IPS-20b (cell line): ENCODE measurements around the gene PSMG2.
A peak's percentile ranks its signal among the peaks of the same experiment; 100 is the strongest.

Experiments
- H3K27ac ChIP-seq: one replicate; pipeline ENCODE4 v1.5.1; 2013; ENCODE audit warnings: low read length
- H3K27me3 ChIP-seq: 2 replicates; pipeline ENCODE4 v1.6.1; 2013; ENCODE audit warnings: mild to moderate bottlenecking, low read length, inconsistent platforms; ENCODE audit not compliant: insufficient read depth
- H3K36me3 ChIP-seq: 2 replicates; pipeline ENCODE4 v1.6.1; 2013; ENCODE audit warnings: low read depth, mild to moderate bottlenecking, inconsistent platforms, low read length, moderate library complexity; ENCODE audit not compliant: insufficient read depth
- H3K4me1 ChIP-seq: 2 replicates; pipeline ENCODE4 v1.6.1; 2013; ENCODE audit warnings: mild to moderate bottlenecking, control low read depth, inconsistent platforms, low read length, moderate library complexity; ENCODE audit not compliant: insufficient read depth
- H3K4me3 ChIP-seq: 2 replicates; pipeline ENCODE4 v1.5.1; 2013; ENCODE audit warnings: mild to moderate bottlenecking, low read length, inconsistent platforms
- H3K9ac ChIP-seq: 2 replicates; pipeline ENCODE4 v1.6.1; 2013; ENCODE audit warnings: low read depth, mild to moderate bottlenecking, inconsistent platforms, low read length, moderate library complexity
- H3K9me3 ChIP-seq: 2 replicates; pipeline ENCODE4 v1.6.1; 2013; ENCODE audit warnings: mild to moderate bottlenecking, low read depth, low read length, inconsistent platforms; ENCODE audit not compliant: insufficient read depth

Gene PSMG2

GRCh38 chr18:12702221-12703095 is at the start of gene PSMG2, which contains the start of gene CEP76:
Gene PSMG2, plus strand, starts transcription at chr18:12703042. Its CDS starts 66 bp downstream, at chr18:12703108.
Gene CEP76, minus strand, starts transcription at chr18:12702723. Its CDS starts 175 bp downstream, at chr18:12702548.
- Histone ChIP-seq H3K9ac (peak within 1 kb of the TSS; percentile 97), H3K9me3 (no peaks in the 10 kb centered on the region), H3K36me3 (peaks cover 48% of the 10 kb centered on the region), H3K4me3 (peak within 1 kb of the TSS; percentile 91), H3K27ac (peak within 1 kb of the TSS; percentile 60), H3K27me3 (no peaks in the 10 kb centered on the region), H3K4me1 (peaks cover 14% of the 10 kb centered on the region; the same call in 1 of the 2 replicates)

DNA sequence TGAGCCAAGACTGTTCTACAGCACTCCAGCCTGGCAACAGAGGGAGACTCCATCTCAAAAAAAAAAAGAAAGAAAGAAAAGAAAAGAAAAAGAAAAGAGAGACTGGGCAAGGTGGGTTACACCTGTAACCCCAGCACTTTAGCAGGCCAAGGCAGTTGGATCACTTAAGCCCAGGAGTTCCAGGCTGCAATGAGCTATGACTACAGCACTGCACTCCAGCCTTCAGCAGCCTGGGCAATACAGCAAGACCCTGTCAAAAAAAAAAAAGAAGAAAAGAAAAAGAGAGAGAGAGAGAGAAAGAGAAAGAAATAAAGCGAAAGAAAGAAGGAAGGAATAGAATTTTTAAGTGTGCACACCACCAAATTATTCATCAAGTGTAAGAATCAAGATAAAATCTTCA is 47.9 kb upstream of the PSMG2 start:
- no peaks in the 10 kb centered on the region for H3K9me3 ChIP-seq
- no peak overlapping the region for H3K9ac ChIP-seq
- no peak overlapping the region for H3K27ac ChIP-seq
- peaks cover 27% of the 10 kb centered on the region for H3K27me3 ChIP-seq
- H3K4me3 ChIP-seq = no peak overlapping the region
- peaks cover 18% of the 10 kb centered on the region; the same call in 1 of the 2 replicates for H3K4me1 ChIP-seq
- no peaks in the 10 kb centered on the region for H3K36me3 ChIP-seq

- H3K27ac ChIP-seq = no peak overlapping the region
- peak overlapping the region; percentile 65 for H3K4me3 ChIP-seq
- peaks cover 27% of the 10 kb centered on the region for H3K27me3 ChIP-seq
- H3K9me3 ChIP-seq = no peaks in the 10 kb centered on the region
- peaks cover 18% of the 10 kb centered on the region; the same call in 1 of the 2 replicates for H3K4me1 ChIP-seq
- 0 out of 2 replicates have a peak, but pooled peaks cover 3% of the 10 kb centered on the region for H3K36me3 ChIP-seq
- H3K9ac ChIP-seq = peak overlapping the region; percentile 52; the same call in 1 of the 2 replicates
These were observed 46.3 kb upstream of the PSMG2 start for GRCh38 chr18:12656605-12656937.

GRCh38 chr18:12656938-12657683 is 45.7 kb upstream of the PSMG2 start:
- H3K27me3 ChIP-seq = peaks cover 27% of the 10 kb centered on the region
- H3K4me1 ChIP-seq = peaks cover 13% of the 10 kb centered on the region; the same call in 1 of the 2 replicates
- H3K9ac ChIP-seq = peak overlapping the region; percentile 52; the same call in 1 of the 2 replicates
- no peak overlapping the region for H3K27ac ChIP-seq
- no peaks in the 10 kb centered on the region for H3K9me3 ChIP-seq
- H3K36me3 ChIP-seq = peaks cover 7% of the 10 kb centered on the region; the same call in 1 of the 2 replicates
- H3K4me3 ChIP-seq = peak overlapping the region; percentile 65

DNA sequence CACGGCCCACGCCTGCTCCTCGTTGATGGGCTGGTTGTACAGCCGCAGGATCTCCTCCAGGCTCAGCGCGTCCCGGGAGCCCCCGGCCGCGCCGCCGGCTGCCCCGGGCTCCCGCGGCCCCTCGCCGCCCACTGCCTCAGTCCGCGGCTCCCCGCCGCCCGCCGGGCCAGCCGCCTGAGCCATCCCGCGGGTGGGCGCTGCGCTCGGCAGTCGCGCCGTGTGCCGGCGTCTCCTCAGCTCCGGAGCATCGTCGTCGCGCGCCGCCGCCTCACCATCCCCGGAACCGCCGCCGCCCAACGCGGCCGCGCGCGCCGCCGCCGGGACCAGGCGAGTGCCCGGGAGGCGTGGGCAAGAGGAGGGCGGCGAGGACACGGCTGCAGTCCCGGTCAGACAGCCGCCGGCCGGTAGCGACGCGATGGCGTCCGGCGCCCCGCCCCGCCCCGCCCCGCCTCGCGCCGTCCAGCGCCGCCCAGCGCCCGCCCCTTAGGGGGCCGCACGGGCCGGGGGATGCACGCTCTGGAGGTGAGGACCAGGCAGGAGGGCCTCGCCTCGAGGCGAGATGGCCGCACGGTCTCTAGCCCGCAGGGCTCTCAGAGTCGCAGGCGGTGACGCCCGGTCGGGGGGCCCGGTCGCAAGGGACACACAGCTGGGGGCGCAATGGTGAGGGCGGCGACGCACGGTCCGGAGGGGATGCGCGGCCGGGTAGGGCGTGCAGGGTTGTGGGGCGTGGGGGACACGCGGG is 45.0 kb upstream of the PSMG2 start, which contains the start of gene SPIRE1:
TSS of gene SPIRE1 (minus strand) at position 424 of the 742 bp plus-strand sequence. CDS start at position 183, 241 bp downstream.
- peak within 1 kb of the TSS; percentile 52; the same call in 1 of the 2 replicates for H3K9ac ChIP-seq
- no peak within 1 kb of the TSS for H3K27ac ChIP-seq
- peaks cover 27% of the 10 kb centered on the region for H3K27me3 ChIP-seq
- peaks cover 6% of the 10 kb centered on the region; the same call in 1 of the 2 replicates for H3K4me1 ChIP-seq
- no peaks in the 10 kb centered on the region for H3K9me3 ChIP-seq
- H3K4me3 ChIP-seq = peak within 1 kb of the TSS; percentile 65
- peaks cover 7% of the 10 kb centered on the region; the same call in 1 of the 2 replicates for H3K36me3 ChIP-seq

DNA sequence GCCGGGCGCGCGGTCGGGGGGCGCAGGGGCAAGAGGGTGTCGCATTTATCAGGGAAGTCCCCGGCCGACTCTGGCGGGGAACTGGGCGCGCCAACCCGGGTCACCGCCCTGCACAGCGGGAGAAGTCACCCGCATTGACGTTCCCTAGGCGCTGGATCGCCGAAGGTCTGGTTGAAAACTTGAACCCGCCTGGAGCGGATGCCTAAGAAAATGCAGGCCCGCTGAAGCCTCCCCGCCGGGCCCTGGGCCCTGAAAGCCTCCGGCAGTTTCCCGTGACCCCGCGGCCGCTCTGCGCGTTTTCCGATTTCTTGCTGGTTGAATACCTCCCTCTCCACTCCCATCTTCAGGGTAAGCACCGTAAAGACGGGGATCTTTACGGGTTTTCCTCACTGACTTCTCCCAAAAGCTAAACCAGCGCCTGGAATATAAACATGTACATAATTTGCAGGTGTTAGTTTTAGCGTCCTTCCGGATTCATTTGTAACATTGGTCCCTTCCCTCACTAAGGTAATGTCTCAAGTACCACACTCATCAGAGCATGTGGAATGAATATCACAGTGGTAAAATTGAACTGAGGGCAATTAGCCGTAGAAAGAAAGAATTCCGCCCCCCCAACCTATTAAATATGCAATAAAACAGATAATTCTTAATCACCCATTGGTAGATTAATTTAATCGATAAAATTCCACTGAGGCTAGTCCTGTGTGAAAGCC is 44.3 kb upstream of the PSMG2 start:
- Histone ChIP-seq H3K9ac (no peak overlapping the region; the same call in 1 of the 2 replicates), H3K27ac (no peak overlapping the region), H3K36me3 (peaks cover 7% of the 10 kb centered on the region; the same call in 1 of the 2 replicates), H3K4me1 (peaks cover 5% of the 10 kb centered on the region; the same call in 1 of the 2 replicates), H3K9me3 (no peaks in the 10 kb centered on the region), H3K4me3 (peak overlapping the region; percentile 65), H3K27me3 (peaks cover 27% of the 10 kb centered on the region)

GRCh38 chr18:12659904-12660605 is 42.8 kb upstream of the PSMG2 start:
- Histone ChIP-seq H3K4me3 (no peak overlapping the region), H3K9me3 (no peaks in the 10 kb centered on the region), H3K27ac (no peak overlapping the region), H3K36me3 (peaks cover 7% of the 10 kb centered on the region; the same call in 1 of the 2 replicates), H3K4me1 (peaks cover 5% of the 10 kb centered on the region; the same call in 1 of the 2 replicates), H3K27me3 (peaks cover 27% of the 10 kb centered on the region), H3K9ac (no peak overlapping the region)

- Histone ChIP-seq H3K9ac (no peak overlapping the region), H3K27ac (no peak overlapping the region), H3K4me3 (no peak overlapping the region), H3K36me3 (peaks cover 10% of the 10 kb centered on the region), H3K4me1 (no peaks in the 10 kb centered on the region), H3K9me3 (no peaks in the 10 kb centered on the region), H3K27me3 (no peaks in the 10 kb centered on the region)
These were observed 34.8 kb upstream of the PSMG2 start for GRCh38 chr18:12668041-12668440.

DNA sequence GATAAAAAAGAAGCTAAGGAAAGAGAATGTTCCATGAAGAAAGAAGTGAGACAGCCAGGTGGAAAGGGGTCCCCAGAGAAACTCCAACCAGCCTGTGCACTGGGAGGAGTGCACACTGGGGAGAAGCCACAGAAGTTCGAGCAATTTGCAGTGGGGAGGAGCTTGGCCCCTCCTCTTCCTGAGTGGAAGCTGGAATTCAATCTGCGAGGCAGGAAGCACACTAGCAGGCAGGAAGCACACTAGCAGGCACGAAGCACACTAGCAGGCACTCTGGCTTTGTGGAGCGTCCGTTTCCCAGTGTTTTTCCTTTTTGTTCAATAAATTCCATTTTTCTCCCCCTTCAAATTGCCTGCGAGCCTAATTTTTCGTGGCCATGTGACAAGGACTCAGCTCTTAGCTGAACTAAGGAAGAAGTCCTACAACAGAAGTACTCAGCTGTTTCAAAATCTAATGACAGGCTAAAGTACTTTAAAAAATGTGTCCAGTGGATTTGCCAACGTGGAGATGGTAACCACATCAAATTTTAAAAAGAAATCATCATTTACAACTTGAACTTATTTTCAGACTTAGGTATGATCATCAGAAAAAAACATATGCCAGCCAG is 23.6 kb upstream of the PSMG2 start:
- Histone ChIP-seq H3K9ac (no peak overlapping the region), H3K36me3 (peaks cover 61% of the 10 kb centered on the region), H3K9me3 (no peaks in the 10 kb centered on the region), H3K27ac (no peak overlapping the region), H3K4me1 (no peaks in the 10 kb centered on the region), H3K27me3 (no peaks in the 10 kb centered on the region), H3K4me3 (no peak overlapping the region)

DNA sequence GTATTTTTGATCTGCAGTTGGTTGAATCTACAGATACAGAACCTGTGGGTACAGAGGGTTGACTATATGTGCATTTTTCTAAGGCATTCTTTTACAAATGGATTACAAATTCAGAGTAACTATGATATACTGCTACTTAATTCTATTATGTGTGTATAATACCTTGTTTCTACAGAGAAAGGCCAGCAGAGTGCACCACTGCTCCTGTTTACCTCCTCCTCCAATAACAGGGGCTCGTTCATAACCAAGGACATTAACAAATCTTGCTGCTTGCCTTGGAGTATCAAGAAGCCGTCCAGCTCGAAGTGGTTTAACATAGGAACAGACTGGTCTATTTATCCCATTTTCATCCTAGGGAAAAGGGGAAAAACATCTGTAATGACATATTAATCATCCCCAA is 16.7 kb upstream of the PSMG2 start:
- H3K4me3 ChIP-seq = no peak overlapping the region
- H3K4me1 ChIP-seq = no peaks in the 10 kb centered on the region
- H3K9me3 ChIP-seq = no peaks in the 10 kb centered on the region
- no peak overlapping the region for H3K27ac ChIP-seq
- peaks cover 48% of the 10 kb centered on the region for H3K36me3 ChIP-seq
- no peak overlapping the region for H3K9ac ChIP-seq
- H3K27me3 ChIP-seq = no peaks in the 10 kb centered on the region
